ENCODE measurements around the gene ACVR1.

The ACVR1 gene

DNA sequence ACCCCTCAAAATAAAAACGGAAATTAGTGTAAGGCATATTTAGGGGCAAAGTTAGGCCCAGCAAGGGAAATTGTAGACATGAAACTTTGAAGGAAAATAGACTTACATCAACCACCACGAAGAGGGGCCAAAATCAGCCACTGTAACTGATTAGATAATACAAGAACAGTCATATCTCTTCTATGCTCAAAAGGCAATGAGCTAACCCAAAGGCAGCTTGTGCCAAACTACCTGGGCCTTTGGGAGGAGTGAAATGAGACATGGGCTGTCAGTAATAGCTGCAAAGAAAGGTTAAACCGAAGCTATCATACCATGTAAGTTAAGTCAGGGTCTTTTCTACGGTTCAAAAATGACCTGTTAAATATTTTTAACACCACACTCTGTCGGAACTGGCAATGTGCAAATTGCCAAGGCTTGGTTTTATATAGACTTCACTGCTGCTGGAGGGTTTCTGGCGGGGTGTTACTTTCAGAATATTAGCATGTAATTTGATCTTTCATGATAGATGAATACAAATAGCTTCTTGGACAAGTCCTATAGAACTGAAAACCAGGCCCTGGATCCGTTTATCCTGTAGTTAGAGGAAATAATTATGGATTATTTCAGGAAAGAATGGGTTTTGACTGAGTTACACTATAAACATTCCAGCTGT lies 69.6 kb downstream of the ACVR1 start:
- no peak overlapping the region for H3K9ac ChIP-seq (ENCODE audit: low read depth, low read length)
- no peaks in the 10 kb centered on the region for H3K27me3 ChIP-seq (ENCODE audit: insufficient read depth, low read length, poor library complexity)
- H3K36me3 ChIP-seq (ENCODE audit: insufficient read depth, low read length), result no peaks in the 10 kb centered on the region
- no peaks in the 10 kb centered on the region for H3K79me2 ChIP-seq (ENCODE audit: insufficient read depth, low read length)
- H4K20me1 ChIP-seq (ENCODE audit: insufficient read depth, low read length), result no peaks in the 10 kb centered on the region
- H3K4me3 ChIP-seq (ENCODE audit: low read depth in 1 of 2, low read length in 2 of 2), result no peak overlapping the region
- H2AFZ ChIP-seq (ENCODE audit: low read depth, low read length), result no peak overlapping the region
- no peaks in the 10 kb centered on the region for H3K4me1 ChIP-seq (ENCODE audit: insufficient read depth, low read length)
- TF ChIP-seq EZH2 (IDR thresholded peaks at IDR 0.05; ENCODE audit: borderline replicate concordance, low read depth, low read length, severe bottlenecking), result no peak
- TF ChIP-seq CTCF (IDR thresholded peaks at IDR 0.05; ENCODE audit: borderline replicate concordance, extremely low read depth, low read length, poor library complexity, severe bottlenecking), result no peak
- H3K4me2 ChIP-seq (ENCODE audit: insufficient read depth, low read length), result no peak overlapping the region
- DNase-seq, result no peak
- no peak for ATAC-seq (ENCODE audit: insufficient read depth, low read depth)
- no peaks in the 10 kb centered on the region for H3K9me3 ChIP-seq (ENCODE audit: insufficient read depth, low read length, severe bottlenecking)
- no peak overlapping the region for H3K27ac ChIP-seq (ENCODE audit: low read length)

DNA sequence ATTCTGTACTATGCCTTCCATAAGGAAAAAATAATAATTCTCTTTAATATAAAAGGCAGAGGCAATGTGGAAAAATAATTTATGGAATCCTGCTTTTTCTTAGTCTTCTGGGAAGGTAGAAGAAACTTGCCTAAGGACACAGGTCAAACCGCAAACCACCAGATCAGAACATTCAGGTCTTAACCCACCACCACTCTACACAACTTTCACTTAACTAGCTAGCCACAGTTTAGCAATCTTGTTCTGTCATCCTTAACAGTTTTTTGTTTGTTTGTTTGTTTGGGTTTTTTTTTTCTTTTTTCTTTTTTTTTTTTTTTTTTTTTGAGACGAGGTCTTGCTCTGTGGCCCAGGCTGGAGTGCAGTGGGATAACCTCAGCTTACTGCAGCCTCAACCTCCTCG lies 70.6 kb downstream of the ACVR1 start:
- no peak for TF ChIP-seq CTCF (IDR thresholded peaks at IDR 0.05; ENCODE audit: borderline replicate concordance, extremely low read depth, low read length, poor library complexity, severe bottlenecking)
- TF ChIP-seq EZH2 (IDR thresholded peaks at IDR 0.05; ENCODE audit: borderline replicate concordance, low read depth, low read length, severe bottlenecking), result no peak
- no peak for DNase-seq
- H3K27ac ChIP-seq (ENCODE audit: low read length), result no peak overlapping the region
- no peaks in the 10 kb centered on the region for H3K36me3 ChIP-seq (ENCODE audit: insufficient read depth, low read length)
- H3K9me3 ChIP-seq (ENCODE audit: insufficient read depth, low read length, severe bottlenecking), result no peaks in the 10 kb centered on the region
- H3K79me2 ChIP-seq (ENCODE audit: insufficient read depth, low read length), result no peaks in the 10 kb centered on the region
- H3K4me3 ChIP-seq (ENCODE audit: low read depth in 1 of 2, low read length in 2 of 2), result no peak overlapping the region
- no peaks in the 10 kb centered on the region for H3K27me3 ChIP-seq (ENCODE audit: insufficient read depth, low read length, poor library complexity)
- H3K4me2 ChIP-seq (ENCODE audit: insufficient read depth, low read length), result no peak overlapping the region
- no peak for ATAC-seq (ENCODE audit: insufficient read depth, low read depth)
- H4K20me1 ChIP-seq (ENCODE audit: insufficient read depth, low read length), result no peaks in the 10 kb centered on the region
- no peak overlapping the region for H2AFZ ChIP-seq (ENCODE audit: low read depth, low read length)
- no peaks in the 10 kb centered on the region for H3K4me1 ChIP-seq (ENCODE audit: insufficient read depth, low read length)
- H3K9ac ChIP-seq (ENCODE audit: low read depth, low read length), result no peak overlapping the region

- Histone ChIP-seq H3K4me2 (ENCODE audit: insufficient read depth, low read length) (no peak overlapping the region), H4K20me1 (ENCODE audit: insufficient read depth, low read length) (no peaks in the 10 kb centered on the region), H3K4me1 (ENCODE audit: insufficient read depth, low read length) (no peaks in the 10 kb centered on the region), H3K27ac (ENCODE audit: low read length) (no peak overlapping the region), H3K27me3 (ENCODE audit: insufficient read depth, low read length, poor library complexity) (no peaks in the 10 kb centered on the region), H3K9me3 (ENCODE audit: insufficient read depth, low read length, severe bottlenecking) (no peaks in the 10 kb centered on the region), H3K4me3 (ENCODE audit: low read depth in 1 of 2, low read length in 2 of 2) (no peak overlapping the region), H3K9ac (ENCODE audit: low read depth, low read length) (no peak overlapping the region), H3K79me2 (ENCODE audit: insufficient read depth, low read length) (no peaks in the 10 kb centered on the region), H3K36me3 (ENCODE audit: insufficient read depth, low read length) (no peaks in the 10 kb centered on the region), H2AFZ (ENCODE audit: low read depth, low read length) (no peak overlapping the region)
- TF ChIP-seq CTCF (IDR thresholded peaks at IDR 0.05; ENCODE audit: borderline replicate concordance, extremely low read depth, low read length, poor library complexity, severe bottlenecking) (no peak), EZH2 (IDR thresholded peaks at IDR 0.05; ENCODE audit: borderline replicate concordance, low read depth, low read length, severe bottlenecking) (no peak)
- no peak for DNase-seq
- ATAC-seq (ENCODE audit: insufficient read depth, low read depth), result no peak
Observed at GRCh38 chr2:157804355-157804754, 71.8 kb downstream of the ACVR1 start.
